Ovary (tissue), 3 donors: ENCODE data around the gene GRAMD1B.

Experiments
- EP300 ChIP-seq: sonication (generic); formaldehyde crosslinking; IDR thresholded peaks from one replicate; pipeline ENCODE4 v1.6.1; 2017; ENCODE audit warnings: antibody characterized with exemption
- POLR2A ChIP-seq: fragments of 450-650 bp; IDR thresholded peaks from one replicate; pipeline ENCODE4 v1.6.1; 2017; ENCODE audit warnings: antibody characterized with exemption, mild to moderate bottlenecking, moderate library complexity
- TF ChIP-seq, protein P1 (sequence below), 3 donors: fragments of 450-650 bp in 2 of 3; fragments of 200-600 bp in 1 of 3; IDR thresholded peaks; one replicate each; pipeline versions ENCODE4 v1.5.1 to v1.8.0; 2016 to 2022; ENCODE audit warnings: antibody characterized with exemption in 3 of 3, mild to moderate bottlenecking in 1 of 3
- donor health status: DM: no; HTN: no; CAD: no.

GRCh38 chr11:123439616-123440015 is 9.5 kb downstream of the GRAMD1B start:
- no peak for TF ChIP-seq POLR2A
- TF ChIP-seq, protein P1, sequence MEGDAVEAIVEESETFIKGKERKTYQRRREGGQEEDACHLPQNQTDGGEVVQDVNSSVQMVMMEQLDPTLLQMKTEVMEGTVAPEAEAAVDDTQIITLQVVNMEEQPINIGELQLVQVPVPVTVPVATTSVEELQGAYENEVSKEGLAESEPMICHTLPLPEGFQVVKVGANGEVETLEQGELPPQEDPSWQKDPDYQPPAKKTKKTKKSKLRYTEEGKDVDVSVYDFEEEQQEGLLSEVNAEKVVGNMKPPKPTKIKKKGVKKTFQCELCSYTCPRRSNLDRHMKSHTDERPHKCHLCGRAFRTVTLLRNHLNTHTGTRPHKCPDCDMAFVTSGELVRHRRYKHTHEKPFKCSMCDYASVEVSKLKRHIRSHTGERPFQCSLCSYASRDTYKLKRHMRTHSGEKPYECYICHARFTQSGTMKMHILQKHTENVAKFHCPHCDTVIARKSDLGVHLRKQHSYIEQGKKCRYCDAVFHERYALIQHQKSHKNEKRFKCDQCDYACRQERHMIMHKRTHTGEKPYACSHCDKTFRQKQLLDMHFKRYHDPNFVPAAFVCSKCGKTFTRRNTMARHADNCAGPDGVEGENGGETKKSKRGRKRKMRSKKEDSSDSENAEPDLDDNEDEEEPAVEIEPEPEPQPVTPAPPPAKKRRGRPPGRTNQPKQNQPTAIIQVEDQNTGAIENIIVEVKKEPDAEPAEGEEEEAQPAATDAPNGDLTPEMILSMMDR (IDR thresholded peaks at IDR 0.05), result no peak
- TF ChIP-seq EP300, result no peak
